Measurements from ENCODE around the gene PEAR1.
"Not testable (repeated sequence)": the region's sequence is repeated elsewhere in the genome, so short reads cannot be mapped to it uniquely, and the experiment has no call there.

Gene PEAR1

DNA sequence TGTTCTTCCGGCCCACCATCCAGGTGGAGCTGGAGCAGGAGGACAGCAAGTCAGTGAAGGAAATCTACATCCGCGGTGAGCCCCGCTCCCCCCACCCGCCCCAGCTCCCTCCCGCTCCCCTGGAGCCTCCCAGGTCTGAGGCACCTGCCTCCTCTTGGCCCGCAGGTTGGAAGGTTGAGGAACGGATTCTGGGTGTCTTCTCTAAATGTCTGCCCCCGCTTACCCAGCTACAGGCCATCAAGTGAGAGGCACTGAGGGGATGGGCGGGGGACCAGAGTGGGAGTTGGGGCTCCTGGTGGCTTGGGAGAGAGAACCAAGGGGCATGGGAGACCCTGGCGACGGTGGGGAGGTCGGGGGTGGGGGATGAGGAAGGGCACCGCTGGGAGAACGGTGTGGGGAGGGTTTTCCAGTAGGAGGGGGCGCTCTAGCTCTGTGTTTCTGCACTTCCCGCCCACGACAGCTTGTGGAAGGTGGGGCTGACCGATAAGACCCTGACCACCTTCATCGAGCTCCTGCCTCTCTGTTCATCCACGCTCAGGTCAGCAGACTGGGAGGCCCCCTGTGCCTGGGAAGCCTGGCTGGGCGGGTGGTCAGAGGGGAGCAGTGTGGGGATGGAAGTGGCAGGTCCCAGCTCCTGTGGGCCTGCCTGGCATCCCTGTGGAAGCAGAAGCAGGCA is 31.1 kb downstream of the PEAR1 start:
- no peak for DNase-seq

DNA sequence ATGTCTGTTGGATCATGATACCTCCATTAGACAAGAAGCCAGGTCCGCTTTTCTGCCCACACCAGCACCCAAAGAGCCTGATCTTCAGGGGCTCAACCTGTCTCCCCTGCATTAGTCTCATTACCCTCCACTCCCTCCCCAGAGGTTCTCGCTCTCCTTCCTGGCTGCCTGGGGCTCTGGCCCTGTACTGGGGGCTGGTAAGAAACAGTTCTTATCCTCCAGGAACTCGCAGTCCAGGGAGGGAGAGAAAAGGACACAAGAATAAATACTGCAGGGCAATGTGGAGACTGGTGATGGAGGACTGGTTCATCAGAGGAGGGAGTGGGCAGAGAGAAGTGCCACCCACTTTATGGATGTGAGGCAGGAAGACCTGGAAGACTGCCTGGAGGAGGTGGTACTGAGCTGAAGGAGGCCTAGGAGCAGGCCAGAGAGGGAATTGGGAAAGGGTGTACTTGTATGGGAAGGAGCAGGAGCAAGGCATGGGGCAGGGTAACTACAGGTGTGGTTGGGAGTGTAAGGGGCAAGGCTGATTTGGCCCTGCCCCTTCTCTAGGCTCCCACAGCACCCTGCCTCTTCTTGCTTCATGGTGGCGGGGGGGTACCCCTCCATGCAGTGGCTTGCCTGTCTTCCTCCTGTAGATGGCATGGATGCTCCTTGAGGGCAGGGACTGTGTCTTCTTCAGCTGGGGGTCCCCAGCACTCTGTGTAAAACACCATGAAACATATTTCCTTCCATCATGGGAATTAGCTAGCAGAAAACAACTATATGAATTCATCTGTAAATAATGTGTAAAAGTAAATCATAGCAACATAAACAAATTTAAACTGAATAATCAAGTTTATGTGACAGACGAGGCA is 31.9 kb downstream of the PEAR1 start:
- DNase-seq, result no peak

DNA sequence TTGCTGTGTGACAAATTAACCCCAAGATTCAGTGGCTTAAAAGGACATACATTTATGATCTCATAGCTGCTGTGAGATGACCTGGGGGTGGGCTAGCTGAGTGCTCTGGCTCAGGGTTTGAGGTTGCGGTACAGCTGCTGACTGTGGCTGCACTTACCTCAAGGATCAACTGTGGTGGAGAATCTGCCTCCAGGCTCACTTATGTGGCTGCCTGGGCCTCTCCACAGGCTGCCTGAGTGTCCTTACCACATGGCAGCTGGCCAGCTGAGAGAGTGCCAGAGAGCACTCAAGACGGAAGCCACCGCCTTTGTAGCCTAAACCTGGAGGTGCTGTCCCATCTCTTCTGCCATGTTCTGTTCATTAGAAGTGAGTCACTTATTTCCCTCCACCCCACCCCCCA is 32.7 kb downstream of the PEAR1 start:
- DNase-seq, result peak; percentile 89

DNA sequence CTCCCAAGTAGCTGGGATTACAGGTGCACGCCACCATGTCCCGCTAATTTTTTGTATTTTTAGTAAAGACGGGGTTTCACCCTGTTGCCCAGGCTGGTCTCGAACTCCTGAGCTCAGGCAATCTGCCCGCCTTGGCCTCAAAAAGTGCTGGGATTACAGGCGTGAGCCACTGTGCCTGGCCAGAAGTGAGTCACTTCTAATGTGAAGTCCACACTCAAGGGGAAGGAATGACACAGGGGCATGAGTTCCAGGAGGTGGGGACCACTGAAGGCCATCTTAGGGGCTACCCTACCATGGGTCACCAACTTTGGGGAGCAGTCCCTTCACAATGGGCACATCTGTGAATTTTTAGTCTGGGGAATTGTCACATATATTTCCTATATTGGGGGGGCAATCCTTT is 33.2 kb downstream of the PEAR1 start:
- not testable (repeated sequence) for DNase-seq

GRCh38 chr1:156927215-156928042 is 33.9 kb downstream of the PEAR1 start:
- DNase-seq, result peak; percentile 86

DNA sequence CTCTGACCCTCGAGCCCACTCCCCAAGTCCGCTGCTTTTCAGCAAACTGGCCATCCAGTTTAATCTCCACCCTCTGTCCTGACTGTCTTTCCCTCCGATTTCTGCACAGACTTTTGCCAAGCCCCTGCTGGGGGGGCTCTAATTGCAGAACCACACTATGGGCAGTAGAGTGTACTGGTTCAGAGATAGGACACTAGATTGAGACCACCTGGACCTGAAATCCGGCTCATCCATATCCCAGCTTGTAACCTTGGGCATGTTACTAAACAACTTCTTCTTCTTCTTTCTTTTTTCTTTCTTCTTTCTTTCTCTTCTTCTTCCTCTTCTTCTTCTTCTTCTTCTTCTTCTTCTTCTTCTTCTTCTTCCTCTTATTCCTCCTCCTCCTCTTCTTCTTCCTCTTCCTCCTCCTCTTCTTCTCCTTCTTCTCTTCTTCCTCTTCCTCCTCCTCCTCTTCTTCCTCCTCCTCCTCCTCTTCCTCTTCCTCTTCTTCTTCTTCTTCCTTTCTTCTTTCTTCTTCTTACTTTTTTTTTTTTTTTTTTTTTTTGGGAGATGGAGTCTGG is 34.6 kb downstream of the PEAR1 start:
- DNase-seq, result no peak

DNA sequence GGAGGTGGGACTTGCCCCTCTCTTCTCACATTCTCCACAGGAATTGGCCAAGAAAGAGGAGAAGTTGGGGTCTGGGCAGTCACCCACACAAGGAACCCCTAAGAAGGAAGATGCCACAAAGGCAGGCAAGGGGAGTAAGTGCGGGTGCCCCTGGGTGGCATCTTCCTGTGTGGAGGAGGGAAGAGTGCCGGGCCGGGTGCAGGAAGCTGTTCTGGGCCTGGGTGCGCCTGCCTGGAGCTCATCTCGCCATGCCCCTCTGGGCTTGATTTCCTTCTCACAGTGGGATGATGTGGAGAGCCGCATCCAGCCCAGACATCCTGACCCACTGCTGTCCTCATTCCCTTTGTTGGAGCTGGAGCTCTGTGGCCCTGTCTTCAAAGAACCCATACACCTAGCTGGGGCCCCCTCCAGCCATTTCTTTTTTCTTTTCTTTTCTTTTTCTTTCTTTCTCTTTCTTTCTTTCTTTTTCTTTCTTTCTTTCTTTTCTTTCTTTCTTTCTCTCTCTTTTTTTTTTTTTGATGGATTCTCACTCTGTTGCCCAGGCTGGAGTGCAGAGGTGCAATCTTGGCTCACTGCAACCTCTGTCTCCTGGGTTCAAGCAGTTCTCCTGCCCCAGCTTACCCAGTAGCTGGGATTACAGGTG is 36.2 kb downstream of the PEAR1 start:
- DNase-seq, result no peak

DNA sequence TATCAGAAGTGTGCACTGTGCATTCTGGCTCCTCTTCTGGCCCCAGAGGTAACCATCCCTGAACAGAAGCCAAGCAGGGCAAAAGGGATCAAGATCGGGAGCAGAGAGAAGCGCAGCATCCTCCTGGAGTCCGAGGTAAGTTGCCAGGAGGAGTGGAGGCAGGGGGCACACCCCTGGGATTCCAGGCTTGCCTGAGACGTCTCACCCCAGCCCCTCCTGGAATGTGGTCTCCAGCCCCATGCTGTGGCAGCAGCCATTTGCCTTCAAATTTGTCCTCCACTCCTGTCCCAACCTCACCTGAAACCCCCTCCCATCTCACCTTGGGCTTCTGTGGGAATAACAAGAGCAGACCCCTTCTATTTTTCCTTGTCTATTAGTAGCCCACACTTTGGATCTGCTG is 37.0 kb downstream of the PEAR1 start:
- DNase-seq, result no peak

- peak; percentile 23 for DNase-seq
Measured at GRCh38 chr1:156931211-156931952, 37.9 kb downstream of the PEAR1 start.

DNA sequence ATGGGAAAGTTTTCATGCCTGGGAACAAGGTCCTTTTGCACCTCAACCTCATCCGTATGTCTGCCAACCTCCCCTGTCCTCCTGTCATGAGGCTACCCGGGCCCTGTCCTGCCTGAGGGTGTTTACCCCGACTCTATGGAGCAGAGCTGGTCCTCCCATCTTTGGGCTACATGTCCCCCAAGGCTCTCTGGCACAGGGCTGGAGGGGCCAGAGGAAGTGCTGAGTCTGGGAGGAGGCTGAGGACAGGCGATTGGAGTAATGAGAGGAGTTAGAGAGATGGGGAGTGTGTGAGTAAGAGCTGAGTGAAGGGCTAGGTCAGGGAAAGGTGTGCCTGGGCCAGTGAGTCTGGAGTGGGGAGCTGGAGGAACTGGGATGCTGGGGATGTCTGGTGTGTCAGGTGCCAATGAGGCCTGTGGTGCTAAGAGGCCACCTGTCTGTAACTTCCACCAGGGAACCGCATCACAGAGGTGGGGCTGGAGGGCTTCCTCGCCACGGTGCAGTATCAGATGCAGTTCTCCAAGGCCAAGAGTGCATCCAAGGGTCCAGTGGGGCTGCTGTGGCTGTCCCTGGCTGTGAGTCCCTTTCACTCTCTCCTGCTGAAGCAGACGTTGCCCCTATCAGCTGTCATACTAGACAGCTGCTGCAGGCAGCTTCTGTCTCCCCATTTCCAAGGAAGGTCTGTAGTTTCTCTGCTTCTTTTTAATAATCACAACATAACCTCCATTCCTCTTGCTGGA is 38.6 kb downstream of the PEAR1 start:
- DNase-seq, result no peak

DNA sequence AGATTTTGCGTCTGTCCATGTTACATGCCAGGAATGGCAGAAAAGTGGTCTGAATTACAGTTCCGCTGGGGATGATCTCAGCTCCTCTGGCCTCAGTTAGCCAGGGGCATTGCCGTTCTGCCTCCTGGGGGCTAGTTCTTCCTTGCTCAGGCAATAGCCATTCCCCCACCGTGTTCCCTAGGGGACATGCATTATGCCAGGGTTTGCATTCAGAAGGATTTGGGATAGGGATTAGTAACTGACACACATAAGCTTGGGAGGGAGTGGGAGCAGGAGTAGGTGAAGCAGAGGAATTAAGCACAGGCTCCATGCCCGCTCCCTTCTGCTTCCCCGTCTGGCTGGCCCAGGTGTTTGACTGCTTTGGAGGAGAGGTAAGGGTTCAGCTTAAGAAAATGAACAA is 39.6 kb downstream of the PEAR1 start:
- DNase-seq, result peak; percentile 11

- DNase-seq, result no peak
Measured at GRCh38 chr1:156935505-156936128, 42.1 kb downstream of the PEAR1 start.

DNA sequence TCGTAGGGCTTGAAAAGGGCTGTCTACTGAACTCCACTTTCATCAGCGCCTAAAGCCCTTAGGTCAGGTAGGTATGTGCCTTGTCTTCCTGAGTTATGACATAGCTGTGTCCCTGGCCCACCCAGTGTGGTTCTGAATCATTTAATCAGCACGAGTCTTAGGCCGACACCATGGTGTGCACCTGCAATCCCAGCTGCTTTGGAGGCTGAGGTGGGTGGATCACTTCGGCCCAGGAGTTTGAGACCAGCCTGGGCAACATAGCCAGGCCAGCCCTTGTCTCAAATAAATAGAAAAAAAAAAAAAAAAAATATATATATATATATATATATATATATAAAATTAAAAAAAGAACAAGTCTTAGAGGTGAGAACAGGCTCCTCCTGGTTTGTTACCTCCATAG is 42.7 kb downstream of the PEAR1 start:
- no peak for DNase-seq

- DNase-seq, result peak; percentile 18
Measured at GRCh38 chr1:156936721-156937220, 43.3 kb downstream of the PEAR1 start.

GRCh38 chr1:156937883-156938282 is 44.4 kb downstream of the PEAR1 start:
- no peak for DNase-seq

DNA sequence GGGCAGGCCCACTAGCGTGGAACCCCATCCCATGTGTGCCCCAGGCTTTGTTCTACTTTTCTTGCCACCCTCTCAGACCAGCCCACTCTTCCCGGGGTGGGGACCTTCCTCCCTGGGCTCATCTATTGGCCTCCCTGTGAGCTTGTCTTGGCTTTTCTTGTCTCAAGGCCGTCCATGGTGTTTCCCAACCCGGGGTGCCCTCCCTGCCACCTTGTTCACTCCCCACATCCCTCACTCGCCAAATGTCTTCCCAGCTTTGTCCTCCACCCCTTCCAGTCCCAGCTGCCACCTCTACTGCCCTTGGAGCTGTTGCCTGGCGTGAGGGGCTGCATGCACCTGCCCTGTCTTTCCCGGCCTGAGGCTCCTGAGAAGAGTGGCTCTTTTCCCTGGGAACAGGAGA is 45.3 kb downstream of the PEAR1 start:
- DNase-seq, result no peak

DNA sequence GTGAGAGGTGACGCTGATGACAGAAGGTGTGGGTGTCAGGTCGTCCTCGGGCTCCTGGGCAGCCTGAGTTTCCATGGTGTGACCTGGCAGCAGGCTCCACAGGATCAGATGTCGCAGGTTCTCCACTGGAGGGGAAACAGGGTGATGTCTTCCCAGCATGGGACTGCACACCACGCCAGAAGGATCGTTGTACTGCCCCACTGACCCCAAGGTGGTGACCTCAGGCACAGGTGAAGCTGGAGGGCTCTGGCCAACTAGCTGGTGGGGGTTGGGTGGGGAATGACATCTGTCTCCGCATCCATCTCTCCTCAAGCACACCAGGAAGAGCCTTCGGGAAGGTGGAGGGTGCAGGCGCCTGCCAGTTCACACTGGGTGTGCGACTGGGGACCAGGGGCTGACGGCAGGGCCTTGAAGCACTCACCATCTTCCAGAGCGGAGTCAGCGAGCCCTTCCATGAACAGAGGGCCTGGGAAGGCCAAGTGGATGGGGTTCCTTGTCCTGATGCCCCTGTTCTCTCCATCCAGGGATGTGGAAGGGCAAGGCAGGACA is 46.3 kb downstream of the PEAR1 start:
- DNase-seq, result no peak

DNA sequence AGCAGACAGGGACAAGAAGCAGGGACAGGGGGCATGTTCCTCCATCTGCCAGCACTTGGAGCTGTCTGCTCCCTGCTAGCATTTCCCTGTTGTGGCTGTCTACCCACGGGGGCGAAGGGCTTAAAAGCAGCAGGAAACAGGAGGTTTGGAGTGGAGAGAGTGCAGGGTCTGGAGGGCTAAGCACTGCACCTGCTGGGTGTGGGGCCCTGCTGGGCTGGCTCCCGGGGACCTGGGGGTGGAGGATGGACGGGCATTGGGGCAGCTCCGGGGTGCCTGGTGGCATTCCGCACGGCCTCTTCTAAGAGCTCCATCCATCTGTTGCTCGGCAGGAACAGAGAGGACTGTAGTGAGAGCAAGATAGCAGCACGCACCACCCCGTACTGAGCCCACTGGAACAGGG is 48.2 kb downstream of the PEAR1 start:
- no peak for DNase-seq

GRCh38 chr1:156942176-156942575 is 48.7 kb downstream of the PEAR1 start:
- no peak for DNase-seq

DNA sequence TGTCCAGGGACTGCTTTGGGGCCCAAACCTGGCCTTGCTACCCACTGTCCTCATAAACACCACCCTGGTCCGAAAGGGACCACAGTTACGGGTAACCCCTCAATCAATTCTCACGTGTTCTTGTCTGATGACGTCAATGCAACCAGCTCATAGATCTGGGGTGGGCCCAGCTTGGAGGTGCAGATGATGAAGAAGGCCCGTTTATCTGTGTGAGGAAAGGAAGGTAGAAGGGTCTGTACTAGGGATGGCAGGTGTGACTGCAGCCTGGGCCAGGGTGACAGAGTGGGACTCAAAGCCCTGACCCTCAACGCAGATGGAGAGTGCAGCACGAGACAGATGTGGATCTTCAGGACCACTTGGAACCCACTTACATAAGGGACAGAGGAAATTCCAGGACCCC is 49.1 kb downstream of the PEAR1 start:
- DNase-seq, result no peak
